ENCODE results near the gene BRD1. TPM values are rescaled to one million over a fixed set of nuclear protein-coding genes. Genes with fewer than 3 reads are reported as not detected.

Gene BRD1
- total RNA-seq, 2 donors from 2014 or later = 32.7 to 37.7 TPM

DNA sequence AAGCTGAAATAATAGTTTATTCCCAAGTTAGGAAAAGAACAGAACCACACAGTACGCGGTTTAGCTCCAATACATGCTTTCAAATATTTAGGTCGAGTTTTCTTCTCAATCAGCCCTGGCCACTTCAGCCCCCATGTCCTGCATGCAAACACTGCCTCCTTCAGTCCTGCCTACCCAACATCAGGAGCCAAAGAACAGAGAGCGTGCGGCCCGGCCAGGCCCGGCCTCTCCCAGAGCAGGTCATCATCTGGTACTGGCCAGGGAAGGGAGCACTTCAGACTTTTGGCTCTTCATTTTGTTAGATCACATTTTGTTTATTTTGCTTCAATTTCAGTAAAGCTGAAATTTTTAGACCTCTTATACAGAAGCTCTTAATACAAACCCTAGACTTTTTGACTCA is 6.7 kb downstream of the BRD1 start:
- no peak for DNase-seq
- H3K27me3 ChIP-seq = no peaks in the 10 kb centered on the region
- H3K4me1 ChIP-seq = peaks cover 12% of the 10 kb centered on the region
- intact Hi-C loops (cut with DNase I) = no loop called here
- no peak for TF ChIP-seq CTCF (IDR thresholded peaks at IDR 0.05)
- H3K36me3 ChIP-seq = peaks cover 14% of the 10 kb centered on the region
- H3K9me3 ChIP-seq = no peaks in the 10 kb centered on the region
- H3K9ac ChIP-seq (ENCODE audit: low read depth in 2 of 2, low read length in 2 of 2) = no peak overlapping the region
- H3K4me3 ChIP-seq = no peak overlapping the region
- H3K27ac ChIP-seq = no peak overlapping the region

DNA sequence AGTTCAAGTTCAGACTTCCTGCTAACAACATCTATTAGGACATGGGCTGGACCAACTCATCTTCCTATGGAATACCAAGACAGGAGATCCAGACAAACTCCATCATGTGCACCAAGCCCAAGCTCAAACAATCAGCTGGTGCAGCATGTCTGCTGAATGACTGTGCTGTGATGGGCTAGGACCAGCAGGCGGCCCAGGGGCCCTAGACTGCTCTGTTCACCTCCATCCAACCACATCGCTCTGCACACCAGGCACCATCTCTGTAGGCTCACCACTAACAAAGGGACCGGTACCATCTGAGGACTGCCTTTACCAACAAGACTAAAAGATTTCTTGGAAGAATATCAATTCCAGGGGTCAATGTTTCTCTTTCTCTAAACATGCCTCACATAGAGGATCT is 10.3 kb downstream of the BRD1 start:
- Histone ChIP-seq H3K27ac (no peak overlapping the region), H3K4me3 (no peak overlapping the region), H3K27me3 (no peaks in the 10 kb centered on the region), H3K9ac (ENCODE audit: low read depth in 2 of 2, low read length in 2 of 2) (no peak overlapping the region), H3K4me1 (no peaks in the 10 kb centered on the region), H3K36me3 (peaks cover 6% of the 10 kb centered on the region), H3K9me3 (no peaks in the 10 kb centered on the region)
- DNase-seq = no peak
- intact Hi-C loops (cut with DNase I) = no loop called here
- TF ChIP-seq CTCF (IDR thresholded peaks at IDR 0.05) = no peak

DNA sequence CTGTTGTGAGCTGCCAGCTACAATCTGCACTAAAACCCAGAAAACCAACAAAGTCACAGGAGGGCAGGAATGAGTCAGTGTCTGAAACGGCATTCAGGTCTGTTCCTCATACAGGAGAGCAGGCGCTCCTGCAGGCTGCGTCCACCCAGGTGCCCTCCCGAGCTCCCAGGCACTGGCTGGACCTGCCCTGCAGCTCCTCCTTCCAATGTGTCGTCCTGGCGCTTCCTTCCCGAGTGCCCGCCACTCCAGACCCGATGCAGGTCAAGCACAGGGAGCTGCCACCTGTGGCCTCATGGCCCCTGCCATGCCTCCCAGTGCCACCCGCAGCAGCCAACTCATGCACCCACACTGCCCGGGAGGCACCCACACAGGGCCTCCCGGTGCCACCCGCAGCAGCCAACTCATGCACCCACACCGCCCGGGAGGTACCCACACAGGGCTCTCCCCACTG is 12.0 kb downstream of the BRD1 start:
- no peak for TF ChIP-seq CTCF (IDR thresholded peaks at IDR 0.05)
- Histone ChIP-seq H3K4me3 (no peak overlapping the region), H3K9ac (ENCODE audit: low read depth in 2 of 2, low read length in 2 of 2) (no peak overlapping the region), H3K36me3 (no peaks in the 10 kb centered on the region), H3K4me1 (no peaks in the 10 kb centered on the region), H3K27ac (no peak overlapping the region), H3K27me3 (no peaks in the 10 kb centered on the region), H3K9me3 (no peaks in the 10 kb centered on the region)
- no peak for DNase-seq
- intact Hi-C loops (cut with DNase I) = no loop called here

- Histone ChIP-seq H3K36me3 (no peaks in the 10 kb centered on the region), H3K4me1 (no peaks in the 10 kb centered on the region)
- intact Hi-C loops (cut with DNase I) = no loop called here
These were observed 12.8 kb downstream of the BRD1 start for GRCh38 chr22:49814856-49815255.

GRCh38 chr22:49814164-49814686 is 13.4 kb downstream of the BRD1 start:
- H3K9me3 ChIP-seq = no peaks in the 10 kb centered on the region
- no peak for TF ChIP-seq CTCF (IDR thresholded peaks at IDR 0.05)
- no peak overlapping the region for H3K9ac ChIP-seq (ENCODE audit: low read depth in 2 of 2, low read length in 2 of 2)
- H3K4me1 ChIP-seq = no peaks in the 10 kb centered on the region
- H3K36me3 ChIP-seq = no peaks in the 10 kb centered on the region
- no peaks in the 10 kb centered on the region for H3K27me3 ChIP-seq
- no peak overlapping the region for H3K4me3 ChIP-seq
- intact Hi-C loops (cut with DNase I) = no loop called here
- no peak overlapping the region for H3K27ac ChIP-seq
- no peak for DNase-seq

More at GRCh38 chr22:49814856-49815255, 12.8 kb downstream of the BRD1 start:
- H3K9me3 ChIP-seq = no peaks in the 10 kb centered on the region
- TF ChIP-seq CTCF (IDR thresholded peaks at IDR 0.05) = no peak
- no peak overlapping the region for H3K4me3 ChIP-seq
- no peak overlapping the region for H3K9ac ChIP-seq (ENCODE audit: low read depth in 2 of 2, low read length in 2 of 2)
- H3K27ac ChIP-seq = no peak overlapping the region
- no peaks in the 10 kb centered on the region for H3K27me3 ChIP-seq
- DNase-seq = no peak
